Uterus (tissue), 2 donors: ENCODE results near the gene GLT6D1.

ENCODE experiments used
- POLR2A ChIP-seq, 2 donors: fragments of 450-650 bp; IDR thresholded peaks; one replicate each; pipeline ENCODE4 v1.6.1; 2016; ENCODE audit warnings: antibody characterized with exemption in 2 of 2, mild to moderate bottlenecking in 1 of 2, moderate library complexity in 1 of 2
- TF ChIP-seq, protein P1 (sequence below), 4 experiments: fragments of 200-600 bp in 2 of 4; fragments of 450-650 bp in 2 of 4; sonication (generic) in 2 of 4; IDR thresholded peaks; one replicate each; pipeline ENCODE4 v1.5.1; 2016 to 2019; ENCODE audit warnings: antibody characterized with exemption in 4 of 4, mild to moderate bottlenecking in 2 of 4, moderate library complexity in 1 of 4

DNA sequence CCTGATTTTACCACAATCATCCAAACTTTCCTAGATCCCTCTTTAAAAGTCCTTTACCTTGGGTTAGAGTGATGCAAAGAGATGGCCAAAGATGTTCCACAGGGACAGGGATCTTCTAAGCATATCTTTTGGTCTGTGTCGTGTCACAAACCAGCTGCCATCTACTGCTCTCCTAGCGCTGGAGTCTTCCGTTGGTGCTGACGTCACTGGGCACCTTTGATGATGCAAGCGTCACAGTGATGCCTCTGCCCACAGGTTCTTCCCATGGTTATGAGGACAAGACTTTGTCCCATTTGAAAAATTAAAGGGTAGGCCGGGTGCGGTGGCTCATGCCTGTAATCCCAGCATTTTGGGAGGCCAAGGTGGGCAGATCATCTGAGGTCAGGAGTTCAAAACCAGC lies 1.7 kb upstream of the GLT6D1 start:
- TF ChIP-seq, protein P1, sequence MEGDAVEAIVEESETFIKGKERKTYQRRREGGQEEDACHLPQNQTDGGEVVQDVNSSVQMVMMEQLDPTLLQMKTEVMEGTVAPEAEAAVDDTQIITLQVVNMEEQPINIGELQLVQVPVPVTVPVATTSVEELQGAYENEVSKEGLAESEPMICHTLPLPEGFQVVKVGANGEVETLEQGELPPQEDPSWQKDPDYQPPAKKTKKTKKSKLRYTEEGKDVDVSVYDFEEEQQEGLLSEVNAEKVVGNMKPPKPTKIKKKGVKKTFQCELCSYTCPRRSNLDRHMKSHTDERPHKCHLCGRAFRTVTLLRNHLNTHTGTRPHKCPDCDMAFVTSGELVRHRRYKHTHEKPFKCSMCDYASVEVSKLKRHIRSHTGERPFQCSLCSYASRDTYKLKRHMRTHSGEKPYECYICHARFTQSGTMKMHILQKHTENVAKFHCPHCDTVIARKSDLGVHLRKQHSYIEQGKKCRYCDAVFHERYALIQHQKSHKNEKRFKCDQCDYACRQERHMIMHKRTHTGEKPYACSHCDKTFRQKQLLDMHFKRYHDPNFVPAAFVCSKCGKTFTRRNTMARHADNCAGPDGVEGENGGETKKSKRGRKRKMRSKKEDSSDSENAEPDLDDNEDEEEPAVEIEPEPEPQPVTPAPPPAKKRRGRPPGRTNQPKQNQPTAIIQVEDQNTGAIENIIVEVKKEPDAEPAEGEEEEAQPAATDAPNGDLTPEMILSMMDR (IDR thresholded peaks at IDR 0.05), result no peak
- no peak for TF ChIP-seq POLR2A (IDR thresholded peaks at IDR 0.05)
